ENCODE measurements around the gene SH3GL1. TPM values are rescaled to one million over a fixed set of nuclear protein-coding genes. Genes with fewer than 3 reads are reported as not detected.

The SH3GL1 gene
- total RNA-seq, 1 donor from 2014 or later = 54.2 TPM

DNA sequence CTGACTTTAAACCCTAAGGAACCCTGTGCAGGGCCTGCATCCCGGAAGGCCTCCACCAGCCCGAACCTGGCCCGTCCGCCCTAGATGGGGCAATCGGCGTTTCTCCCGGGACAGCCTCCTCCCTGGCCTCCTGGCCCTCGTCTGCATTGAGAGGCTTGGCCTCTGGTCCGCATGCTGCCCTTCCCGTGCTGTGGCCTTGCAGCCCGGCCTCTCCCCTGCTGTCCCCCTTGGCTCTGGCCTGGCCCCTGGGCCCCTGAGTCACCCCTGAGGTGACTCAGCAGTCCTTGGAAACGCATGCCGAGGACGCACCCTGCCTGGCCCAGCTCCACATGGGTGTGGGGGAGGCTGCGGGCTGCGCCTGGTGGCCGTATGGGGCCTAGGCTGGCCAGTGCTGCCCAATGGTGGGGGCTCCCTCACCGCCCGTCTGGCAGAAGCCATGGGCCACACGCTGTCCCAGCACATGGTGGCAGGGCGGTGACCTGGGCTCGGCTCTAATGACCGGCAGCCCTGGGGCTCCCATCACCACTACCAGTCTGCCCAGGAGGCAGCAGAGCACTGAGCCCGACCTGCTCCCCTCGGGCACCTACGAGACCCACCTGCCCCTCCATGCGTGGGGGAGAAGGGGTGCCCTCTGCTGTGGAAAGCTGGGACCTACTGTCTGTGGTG lies 25.7 kb downstream of the SH3GL1 start:
- no peak for DNase-seq (ENCODE audit: low spot score)
- Mint-ChIP-seq H3K4me3 (no peak overlapping the region), H3K27ac (no peak overlapping the region), H3K9me3 (no peaks in the 10 kb centered on the region), H3K4me1 (ENCODE audit: low read depth) (peaks cover 58% of the 10 kb centered on the region), H3K27me3 (ENCODE audit: insufficient read depth) (no peaks in the 10 kb centered on the region), H3K36me3 (ENCODE audit: low read depth) (no peaks in the 10 kb centered on the region)
- intact Hi-C loops (cut with micrococcal nuclease) = no loop called here

DNA sequence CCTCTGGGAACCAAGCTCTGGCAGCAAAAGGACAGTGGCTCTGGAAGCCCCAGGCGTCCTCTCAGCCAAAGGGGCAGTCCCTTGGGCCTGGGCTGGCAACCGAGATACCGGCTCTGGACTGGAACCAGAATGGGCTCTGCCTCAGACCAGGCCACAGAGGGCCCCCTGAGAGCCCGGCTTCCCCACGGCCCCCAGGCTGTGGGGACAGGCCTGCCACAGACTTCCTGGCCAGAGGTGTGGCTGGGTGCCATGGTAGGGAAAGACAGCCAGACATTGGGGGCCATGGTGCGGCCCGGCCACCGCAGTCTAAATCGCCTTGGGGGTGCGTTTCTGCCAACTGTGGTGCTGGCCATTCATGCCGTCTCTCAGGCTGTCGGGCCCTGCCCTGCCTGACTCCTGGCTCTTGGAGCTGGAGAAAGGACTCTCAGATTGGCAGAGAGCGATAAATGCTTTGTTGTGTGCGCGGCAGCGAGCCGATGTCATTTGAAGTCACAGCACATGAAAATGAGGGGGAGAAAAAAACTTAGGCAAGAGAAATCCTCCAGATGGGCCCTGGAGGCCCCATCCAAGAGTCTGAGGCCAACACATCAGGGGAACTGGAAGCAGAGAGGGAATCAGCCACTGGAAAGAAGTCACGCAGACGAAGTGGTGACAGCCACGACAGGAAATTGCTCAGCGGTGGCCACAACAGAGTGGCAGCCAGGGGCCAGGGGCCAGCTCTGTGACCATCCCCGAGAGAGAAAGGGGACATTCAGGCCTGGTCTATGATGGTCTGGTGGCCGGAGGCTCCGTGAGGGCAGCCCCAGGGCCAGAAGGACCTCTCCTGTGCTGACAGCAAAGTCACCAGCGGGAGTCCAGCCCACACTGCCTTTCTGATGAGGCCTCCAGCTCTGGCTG lies 26.5 kb downstream of the SH3GL1 start:
- intact Hi-C loops (cut with micrococcal nuclease) = no loop called here
- Mint-ChIP-seq H3K9me3 (no peaks in the 10 kb centered on the region), H3K27ac (peak overlapping the region; percentile 63), H3K27me3 (ENCODE audit: insufficient read depth) (no peaks in the 10 kb centered on the region), H3K36me3 (ENCODE audit: low read depth) (no peaks in the 10 kb centered on the region), H3K4me3 (peak overlapping the region; percentile 4), H3K4me1 (ENCODE audit: low read depth) (peaks cover 53% of the 10 kb centered on the region)
- DNase-seq (ENCODE audit: low spot score) = no peak

DNA sequence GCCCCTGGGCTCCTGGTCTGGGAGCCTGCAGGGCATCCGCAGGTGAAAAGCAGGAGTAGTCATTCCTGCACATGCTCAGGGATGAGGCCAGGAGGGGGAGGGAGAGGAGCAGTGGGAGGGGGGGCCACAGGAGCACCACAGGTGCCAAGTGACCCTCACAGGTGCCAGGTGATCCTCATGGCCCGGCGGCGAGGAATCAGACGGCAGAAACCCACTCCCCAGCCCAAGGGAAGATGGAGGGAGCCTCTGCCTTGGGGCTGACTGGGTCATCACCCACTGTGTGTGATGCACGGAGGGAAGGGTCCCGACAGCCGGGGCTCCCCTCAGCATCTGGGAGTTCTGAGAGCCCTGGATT lies 27.4 kb downstream of the SH3GL1 start:
- Mint-ChIP-seq H3K4me3 (no peak overlapping the region), H3K36me3 (ENCODE audit: low read depth) (no peaks in the 10 kb centered on the region), H3K4me1 (ENCODE audit: low read depth) (peaks cover 59% of the 10 kb centered on the region), H3K27me3 (ENCODE audit: insufficient read depth) (no peaks in the 10 kb centered on the region), H3K9me3 (no peaks in the 10 kb centered on the region), H3K27ac (no peak overlapping the region)
- no peak for DNase-seq (ENCODE audit: low spot score)
- intact Hi-C loops (cut with micrococcal nuclease) = no loop called here

DNA sequence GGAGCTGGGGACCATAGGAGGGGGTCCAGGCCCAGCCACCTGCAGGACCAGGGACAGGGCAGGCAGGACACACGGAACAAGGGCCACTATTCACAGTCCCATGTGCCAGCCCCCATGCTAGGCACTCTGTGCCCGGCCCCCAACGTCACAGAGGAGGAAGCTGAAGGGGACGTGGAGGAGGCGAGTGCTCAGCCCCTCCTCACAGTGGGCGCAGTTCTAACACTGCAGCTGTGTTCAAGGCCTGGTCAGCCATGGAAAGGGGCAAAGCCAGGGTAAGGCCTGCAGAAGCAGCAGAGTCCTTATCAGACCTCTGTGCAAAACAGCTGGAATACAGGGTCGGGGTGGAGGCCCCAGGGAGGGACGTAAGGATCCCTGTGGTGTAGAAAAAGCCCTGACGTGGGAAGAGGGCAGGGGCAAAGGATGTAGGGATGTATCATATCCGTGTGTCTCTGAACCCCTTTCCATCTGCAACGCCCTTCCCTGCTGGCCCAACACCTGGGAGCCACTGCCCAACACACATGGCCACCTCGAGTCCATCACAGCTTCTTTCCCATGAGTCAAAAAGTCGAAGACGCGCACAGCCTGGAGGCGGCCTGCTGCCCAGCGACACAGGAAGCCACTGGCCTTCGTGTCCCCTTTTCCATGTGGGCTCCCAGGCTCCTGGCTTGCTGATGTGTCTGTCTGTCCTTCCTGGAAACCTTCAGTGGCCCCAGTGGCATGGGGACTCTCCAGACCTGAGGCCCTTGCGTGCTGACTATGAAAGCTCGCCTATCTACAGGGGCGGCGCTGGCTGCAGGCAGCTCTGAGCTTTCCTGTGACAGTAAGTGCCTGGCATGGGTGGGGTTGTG lies 28.0 kb downstream of the SH3GL1 start:
- H3K27me3 Mint-ChIP-seq (ENCODE audit: insufficient read depth) = no peaks in the 10 kb centered on the region
- intact Hi-C loops (cut with micrococcal nuclease) = no loop called here
- peak overlapping the region; percentile 21 for H3K27ac Mint-ChIP-seq
- no peaks in the 10 kb centered on the region for H3K9me3 Mint-ChIP-seq
- peaks cover 64% of the 10 kb centered on the region for H3K4me1 Mint-ChIP-seq (ENCODE audit: low read depth)
- no peaks in the 10 kb centered on the region for H3K36me3 Mint-ChIP-seq (ENCODE audit: low read depth)
- peak overlapping the region; percentile 19 for H3K4me3 Mint-ChIP-seq
- DNase-seq (ENCODE audit: low spot score) = no peak

DNA sequence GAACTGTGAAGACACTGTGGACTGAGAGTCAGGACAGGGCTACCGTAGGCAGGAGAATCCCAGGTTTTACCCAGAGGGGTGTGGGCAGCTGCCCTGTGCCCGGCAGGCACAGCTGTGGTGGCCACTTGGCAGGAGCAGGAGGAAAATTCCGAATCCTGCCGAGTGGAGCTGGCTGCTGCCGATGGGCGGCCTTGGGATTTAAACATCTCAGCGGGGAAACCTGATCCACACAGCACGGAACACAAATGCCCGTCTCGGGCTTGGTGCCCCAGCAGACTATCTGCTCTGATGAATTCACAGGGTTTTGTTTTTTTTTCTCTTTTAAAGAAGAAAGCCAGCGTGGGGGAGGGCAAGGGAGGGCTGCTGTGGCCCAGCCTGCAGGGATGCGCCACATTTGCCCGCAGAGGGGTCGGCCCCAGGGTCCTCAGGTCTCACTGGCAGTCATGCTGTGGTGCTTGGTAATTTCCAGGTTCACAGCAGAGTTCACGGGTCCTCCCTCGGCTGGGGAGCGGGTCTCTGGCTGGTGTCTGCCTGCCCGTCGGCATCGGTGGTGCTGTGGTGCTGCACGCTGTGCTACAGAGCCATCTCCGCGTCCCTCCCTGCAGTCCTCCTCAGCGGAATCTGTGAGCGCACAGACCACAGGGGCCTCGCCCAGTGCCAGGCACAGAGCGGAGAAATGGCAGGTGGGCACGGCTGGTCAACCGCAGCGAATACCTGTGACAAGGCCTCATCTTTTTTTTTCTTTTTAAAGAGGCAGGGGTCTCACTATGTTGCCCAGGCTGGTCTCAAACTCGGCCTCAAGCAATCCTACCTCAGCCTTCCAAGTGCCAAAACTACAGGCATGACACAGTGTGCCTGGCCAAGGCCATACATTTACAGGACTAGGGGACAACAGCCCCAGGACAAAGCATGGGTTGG lies 28.8 kb downstream of the SH3GL1 start:
- H3K36me3 Mint-ChIP-seq (ENCODE audit: low read depth) = no peaks in the 10 kb centered on the region
- peak overlapping the region; percentile 45 for H3K4me3 Mint-ChIP-seq
- H3K27me3 Mint-ChIP-seq (ENCODE audit: insufficient read depth) = no peaks in the 10 kb centered on the region
- intact Hi-C loops (cut with micrococcal nuclease) = no loop called here
- peaks cover 55% of the 10 kb centered on the region for H3K4me1 Mint-ChIP-seq (ENCODE audit: low read depth)
- H3K9me3 Mint-ChIP-seq = no peaks in the 10 kb centered on the region
- peak overlapping the region; percentile 72 for H3K27ac Mint-ChIP-seq
- no peak for DNase-seq (ENCODE audit: low spot score)

DNA sequence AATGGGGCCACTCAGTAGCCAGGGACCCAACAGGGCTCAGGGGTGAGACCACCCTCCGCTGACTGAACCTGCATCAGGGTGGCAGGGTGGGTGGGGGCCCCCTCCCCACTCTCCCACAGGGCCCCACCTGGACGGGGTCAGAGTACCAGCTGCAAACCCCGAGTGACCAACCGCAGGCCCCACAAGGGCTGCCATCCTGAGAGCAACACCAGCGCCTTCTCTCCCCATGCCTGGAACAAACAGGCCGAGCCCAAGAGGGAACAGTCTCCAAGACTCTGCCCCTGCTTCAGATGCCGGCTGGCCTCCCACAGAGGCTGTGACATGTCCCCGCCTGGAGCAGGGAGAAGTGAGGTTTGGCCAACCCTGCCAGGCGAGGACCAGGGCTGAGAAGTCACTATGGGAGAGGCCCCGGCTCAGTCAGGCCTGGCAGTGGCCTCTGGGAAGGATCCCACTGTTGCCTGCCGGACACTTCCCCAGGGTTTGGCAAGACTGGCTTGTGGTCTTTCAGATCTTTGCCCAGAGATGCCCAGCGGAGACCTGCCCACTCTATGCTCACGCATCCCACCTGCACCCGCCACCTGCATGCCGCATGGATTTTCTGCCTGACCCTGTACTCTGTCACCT lies 29.8 kb downstream of the SH3GL1 start:
- DNase-seq (ENCODE audit: low spot score) = no peak
- H3K9me3 Mint-ChIP-seq = no peaks in the 10 kb centered on the region
- no peaks in the 10 kb centered on the region for H3K36me3 Mint-ChIP-seq (ENCODE audit: low read depth)
- peak overlapping the region; percentile 69 for H3K4me3 Mint-ChIP-seq
- H3K4me1 Mint-ChIP-seq (ENCODE audit: low read depth) = peaks cover 45% of the 10 kb centered on the region
- H3K27me3 Mint-ChIP-seq (ENCODE audit: insufficient read depth) = no peaks in the 10 kb centered on the region
- intact Hi-C loops (cut with micrococcal nuclease) = no loop called here
- peak overlapping the region; percentile 92 for H3K27ac Mint-ChIP-seq

DNA sequence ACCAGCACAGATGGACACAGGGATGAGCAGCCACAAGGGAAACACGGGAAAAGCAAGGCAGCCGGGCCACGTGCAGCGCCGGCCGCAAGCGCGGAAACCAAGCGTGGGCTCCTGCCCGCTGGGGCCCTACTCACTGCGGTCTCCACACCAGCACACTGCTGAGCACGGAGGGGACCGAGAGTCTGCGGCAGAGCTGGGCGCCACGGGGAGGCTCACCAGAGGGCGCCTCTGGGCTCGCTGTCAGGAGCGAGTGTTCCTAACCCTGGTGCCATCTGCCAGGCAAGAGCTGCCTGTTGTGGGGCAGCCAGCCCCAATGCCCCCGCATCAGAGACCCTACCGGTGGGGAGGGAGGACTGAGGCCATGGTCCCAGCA lies 30.5 kb downstream of the SH3GL1 start:
- no peaks in the 10 kb centered on the region for H3K27me3 Mint-ChIP-seq (ENCODE audit: insufficient read depth)
- intact Hi-C loops (cut with micrococcal nuclease) = loop anchor here (1.0 kb wide), 4 partner anchors 9 to 42 kb away; partner anchors contain the start of genes MPND and SH3GL1
- no peaks in the 10 kb centered on the region for H3K9me3 Mint-ChIP-seq
- peak; percentile 67 for DNase-seq (ENCODE audit: low spot score)
- no peaks in the 10 kb centered on the region for H3K36me3 Mint-ChIP-seq (ENCODE audit: low read depth)
- H3K4me3 Mint-ChIP-seq = peak overlapping the region; percentile 69
- H3K4me1 Mint-ChIP-seq (ENCODE audit: low read depth) = peaks cover 42% of the 10 kb centered on the region
- H3K27ac Mint-ChIP-seq = peak overlapping the region; percentile 92

DNA sequence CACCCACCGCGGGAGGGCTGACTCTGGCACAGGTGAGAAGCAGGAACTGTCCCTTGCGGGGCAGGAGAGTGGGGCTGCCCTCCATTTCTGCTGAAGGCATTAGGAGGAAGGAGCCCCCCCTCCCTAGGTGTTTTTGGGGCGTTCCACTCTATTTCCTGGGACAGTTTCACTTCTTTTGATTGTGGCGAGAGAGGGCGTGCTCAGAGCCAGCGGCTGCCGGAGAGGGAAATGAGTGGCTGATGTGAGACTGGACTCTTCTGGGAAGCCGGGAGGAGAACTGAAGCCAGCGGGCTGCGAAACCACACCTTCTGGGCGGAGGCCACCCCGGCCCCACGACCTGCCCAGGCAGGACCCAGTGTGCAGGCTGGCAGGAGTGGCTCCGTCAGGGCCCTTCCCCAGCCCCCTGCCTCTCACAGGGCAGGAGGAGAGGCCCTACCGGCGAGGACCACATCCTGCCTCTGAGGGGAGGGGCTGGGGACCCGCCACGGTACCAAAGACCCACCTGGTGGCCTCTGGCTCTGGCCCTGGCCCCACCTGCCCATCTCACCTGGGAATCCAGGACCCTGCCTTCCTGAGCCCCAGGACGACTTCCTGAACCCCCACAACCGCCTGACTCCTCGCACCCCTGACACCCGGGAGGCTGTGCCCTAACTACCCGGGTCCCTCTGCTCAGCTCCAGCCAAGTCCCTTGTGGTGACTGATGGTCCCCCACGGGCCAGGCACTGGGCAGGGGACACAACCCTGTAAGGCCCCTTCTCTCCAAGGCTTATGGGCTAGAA lies 31.0 kb downstream of the SH3GL1 start:
- Mint-ChIP-seq H3K4me1 (ENCODE audit: low read depth) (peaks cover 42% of the 10 kb centered on the region), H3K9me3 (no peaks in the 10 kb centered on the region), H3K36me3 (ENCODE audit: low read depth) (no peaks in the 10 kb centered on the region), H3K4me3 (peak overlapping the region; percentile 69), H3K27ac (peak overlapping the region; percentile 92), H3K27me3 (ENCODE audit: insufficient read depth) (no peaks in the 10 kb centered on the region)
- intact Hi-C loops (cut with micrococcal nuclease) = loop anchor here (1.0 kb wide), 4 partner anchors 10 to 41 kb away; partner anchors contain the start of genes MPND and SH3GL1
- DNase-seq (ENCODE audit: low spot score) = peak; percentile 83

DNA sequence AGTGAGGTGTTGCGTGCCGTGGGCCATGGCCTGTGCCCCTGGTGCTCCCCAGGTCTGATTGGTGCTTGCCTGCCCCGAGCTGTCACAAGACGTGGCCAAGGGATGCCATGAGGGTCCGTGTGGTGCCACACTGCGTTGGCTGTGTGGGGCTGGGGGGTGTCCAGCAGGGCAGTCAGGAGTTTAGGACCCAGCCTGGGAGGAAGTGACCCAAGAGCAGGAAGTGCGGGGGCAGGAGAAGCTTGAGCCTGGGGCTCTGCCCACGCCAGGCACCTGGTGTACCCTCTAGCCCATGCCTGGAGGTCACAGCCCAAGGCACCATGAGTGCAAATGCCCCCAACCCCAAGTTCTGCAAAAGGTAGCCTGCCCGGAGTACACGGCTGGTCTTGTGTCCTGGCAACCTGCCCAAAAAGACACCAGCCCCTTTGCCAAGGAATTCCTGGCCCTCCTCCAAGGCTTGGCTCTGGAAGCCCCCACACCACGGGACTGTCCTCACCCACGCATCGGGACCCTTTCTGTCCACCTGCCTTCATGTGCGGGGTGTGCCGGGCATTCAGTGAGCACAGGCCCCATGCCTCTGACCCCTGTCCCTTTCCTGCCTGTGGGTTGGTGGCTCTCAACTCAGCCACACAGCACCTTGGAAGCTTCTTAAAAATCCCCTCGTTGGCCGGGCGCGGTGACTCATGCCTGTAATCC lies 32.1 kb downstream of the SH3GL1 start:
- Mint-ChIP-seq H3K9me3 (no peaks in the 10 kb centered on the region), H3K4me3 (peak overlapping the region; percentile 65), H3K4me1 (ENCODE audit: low read depth) (peaks cover 36% of the 10 kb centered on the region), H3K36me3 (ENCODE audit: low read depth) (peaks cover 3% of the 10 kb centered on the region), H3K27ac (peak overlapping the region; percentile 87), H3K27me3 (ENCODE audit: insufficient read depth) (no peaks in the 10 kb centered on the region)
- intact Hi-C loops (cut with micrococcal nuclease) = no loop called here
- no peak for DNase-seq (ENCODE audit: low spot score)

DNA sequence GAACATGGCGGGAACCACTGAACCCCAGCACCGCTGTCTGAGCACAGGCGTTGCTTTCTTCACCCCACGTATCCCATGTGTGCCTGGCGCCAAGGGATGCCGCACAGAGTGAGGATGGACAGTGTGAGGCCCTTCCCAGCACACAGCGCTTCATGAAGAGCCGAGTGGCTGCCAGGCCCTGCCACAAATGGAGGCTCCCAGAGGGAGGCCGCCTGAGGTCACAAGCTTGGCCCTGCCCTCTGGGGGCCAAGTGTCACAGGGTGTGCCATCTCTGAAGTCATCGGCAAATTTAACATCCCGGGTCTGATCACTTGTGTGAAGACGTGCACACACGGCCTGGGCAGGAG lies 32.6 kb downstream of the SH3GL1 start:
- Mint-ChIP-seq H3K9me3 (no peaks in the 10 kb centered on the region), H3K4me3 (no peak overlapping the region), H3K27ac (peak overlapping the region; percentile 71), H3K27me3 (ENCODE audit: insufficient read depth) (no peaks in the 10 kb centered on the region), H3K36me3 (ENCODE audit: low read depth) (peaks cover 3% of the 10 kb centered on the region), H3K4me1 (ENCODE audit: low read depth) (peaks cover 36% of the 10 kb centered on the region)
- intact Hi-C loops (cut with micrococcal nuclease) = no loop called here
- no peak for DNase-seq (ENCODE audit: low spot score)

DNA sequence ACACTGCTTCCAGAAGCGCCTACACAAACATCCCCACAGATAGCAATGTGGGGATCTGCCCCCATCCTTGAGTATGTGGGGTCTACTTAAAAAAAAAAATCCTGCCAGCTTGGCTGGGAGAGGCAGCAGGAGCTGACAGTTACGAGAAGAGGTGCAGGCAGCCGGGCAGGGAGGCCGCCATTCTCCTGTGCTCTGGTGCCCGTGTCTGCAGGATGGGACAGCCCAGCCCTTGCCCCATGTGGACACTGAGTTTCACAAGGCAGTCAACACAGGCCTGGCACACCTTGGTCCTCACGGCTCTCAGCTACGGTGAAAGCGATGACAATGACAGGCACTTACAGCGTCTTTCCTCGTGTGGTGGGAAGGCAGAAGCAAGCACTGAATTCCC lies 33.0 kb downstream of the SH3GL1 start:
- Mint-ChIP-seq H3K36me3 (ENCODE audit: low read depth) (peaks cover 3% of the 10 kb centered on the region), H3K4me3 (no peak overlapping the region), H3K27me3 (ENCODE audit: insufficient read depth) (no peaks in the 10 kb centered on the region), H3K9me3 (no peaks in the 10 kb centered on the region), H3K4me1 (ENCODE audit: low read depth) (peaks cover 36% of the 10 kb centered on the region), H3K27ac (peak overlapping the region; percentile 71)
- intact Hi-C loops (cut with micrococcal nuclease) = no loop called here
- DNase-seq (ENCODE audit: low spot score) = no peak
